ENCODE data around the gene PEX11B.
"Not testable (repeated sequence)": the region's sequence is repeated elsewhere in the genome, so short reads cannot be mapped to it uniquely, and the experiment has no call there.

PEX11B gene

GRCh38 chr1:145951526-145951925, 33.0 kb upstream of the PEX11B start:
- DNase-seq: no peak

- no peak for DNase-seq
Measured at GRCh38 chr1:145949219-145949618, 30.7 kb upstream of the PEX11B start.

GRCh38 chr1:145947551-145947950, 29.0 kb upstream of the PEX11B start:
- no peak for DNase-seq

- no peak for DNase-seq
Measured at GRCh38 chr1:145946477-145946986, 28.0 kb upstream of the PEX11B start.

- no peak for DNase-seq
Measured at GRCh38 chr1:145944532-145944931, 26.0 kb upstream of the PEX11B start.

- no peak for DNase-seq
Measured at GRCh38 chr1:145942871-145943270, 24.4 kb upstream of the PEX11B start.

- DNase-seq: no peak
Measured at GRCh38 chr1:145942405-145942804, 23.9 kb upstream of the PEX11B start.

GRCh38 chr1:145937436-145937835, 18.9 kb upstream of the PEX11B start:
- no peak for DNase-seq

GRCh38 chr1:145936247-145936646, 17.7 kb upstream of the PEX11B start:
- no peak for DNase-seq

- DNase-seq: no peak
Measured at GRCh38 chr1:145935708-145936107, 17.2 kb upstream of the PEX11B start.

- DNase-seq: peak; percentile 65
Measured at GRCh38 chr1:145932522-145933009, 14.0 kb upstream of the PEX11B start.

- DNase-seq: no peak
Measured at GRCh38 chr1:145927916-145928643, 9.6 kb upstream of the PEX11B start.

- peak; percentile 98 for DNase-seq
Measured at GRCh38 chr1:145927063-145927886, 8.8 kb upstream of the PEX11B start, which contains the start of gene RBM8A. Gene RBM8A (minus strand): TSS chr1:145927484. CDS start chr1:145927426, 58 bp downstream.

- peak; percentile 74 for DNase-seq
Measured at GRCh38 chr1:145926686-145927062, 8.2 kb upstream of the PEX11B start.

GRCh38 chr1:145922266-145922665, 3.7 kb upstream of the PEX11B start:
- no peak for DNase-seq

- not testable (repeated sequence) for DNase-seq
Measured at GRCh38 chr1:145920297-145920696, 1.8 kb upstream of the PEX11B start.

- DNase-seq: peak; percentile 38
Measured at GRCh38 chr1:145918992-145919939, 749 bp upstream of the PEX11B start.

GRCh38 chr1:145917595-145917994, 922 bp downstream of the PEX11B start:
- no peak for DNase-seq

- DNase-seq: no peak
Measured at GRCh38 chr1:145916745-145917144, 1.8 kb downstream of the PEX11B start.

GRCh38 chr1:145912128-145912641, 6.3 kb downstream of the PEX11B start:
- no peak for DNase-seq

GRCh38 chr1:145908653-145909052, 9.9 kb downstream of the PEX11B start:
- no peak for DNase-seq

Measured in activated CD4-positive, alpha-beta T cell treated with anti-CD3 and anti-CD28 coated beads, Interleukin-10, Interleukin-2, amounts not matched to agents 100 ng/mL and 50 ng/mL, durations not matched to agents 16 hours and 8 hours (primary cell).